Astrocyte (in vitro differentiated cells and primary cell): ENCODE results near the gene SLC39A2. TPM values are rescaled to one million over a fixed set of nuclear protein-coding genes. Genes with fewer than 3 reads are reported as not detected.
A peak's percentile ranks its signal among the peaks of the same experiment; 100 is the strongest.

Experiments
- DNase-seq: peaks from one replicate; pipeline ENCODE4 v3.0.0-alpha.2; 2010; ENCODE audit warnings: low read depth
- FAIRE-seq: peaks from 2 replicates; lab custom pipeline; 2011; peaks lifted over from hg19 to GRCh38; lab: Jason Lieb, UNC
- H2AFZ ChIP-seq: 2 replicates; pipeline ENCODE4 v1.6.0; 2012; ENCODE audit warnings: low read depth, low read length, inconsistent platforms
- H3K27ac ChIP-seq: 2 replicates; pipeline ENCODE4 v1.5.1; 2011; ENCODE audit warnings: low read depth, low read length, inconsistent platforms
- H3K27me3 ChIP-seq: 2 replicates; pipeline ENCODE4 v1.6.0; 2011; ENCODE audit warnings: low read length, inconsistent platforms; ENCODE audit not compliant: insufficient read depth
- H3K36me3 ChIP-seq: 2 replicates; pipeline ENCODE4 v1.5.1; 2011; ENCODE audit warnings: low read length, inconsistent platforms; ENCODE audit not compliant: insufficient read depth
- H3K4me1 ChIP-seq: 2 replicates; pipeline ENCODE4 v1.5.1; 2011; ENCODE audit warnings: low read length, inconsistent platforms; ENCODE audit not compliant: insufficient read depth
- H3K4me2 ChIP-seq: 2 replicates; pipeline ENCODE4 v1.6.0; 2012; ENCODE audit warnings: low read length, inconsistent platforms
- H3K4me3 ChIP-seq: 2 replicates; pipeline ENCODE4 v1.5.1; 2011; ENCODE audit warnings: low read depth, mild to moderate bottlenecking, low read length, inconsistent platforms; ENCODE audit not compliant: insufficient read depth
- H3K79me2 ChIP-seq: 2 replicates; pipeline ENCODE4 v1.6.0; 2012; ENCODE audit warnings: mild to moderate bottlenecking, low read length, inconsistent platforms; ENCODE audit not compliant: insufficient read depth
- H3K9ac ChIP-seq: 2 replicates; pipeline ENCODE4 v1.6.0; 2012; ENCODE audit warnings: mild to moderate bottlenecking, low read length, inconsistent platforms
- H3K9me3 ChIP-seq: 2 replicates; pipeline ENCODE4 v1.5.1; 2012; ENCODE audit warnings: low read depth, mild to moderate bottlenecking, low read length, inconsistent platforms; ENCODE audit not compliant: insufficient read depth
- H4K20me1 ChIP-seq: 2 replicates; pipeline ENCODE4 v1.6.0; 2012; ENCODE audit warnings: low read length, inconsistent platforms; ENCODE audit not compliant: insufficient read depth
- H3K27ac Mint-ChIP-seq: one replicate; pipeline ENCODE4 v1.8.0; 2021; ENCODE audit warnings: mild to moderate bottlenecking, mixed read lengths; ENCODE audit not compliant: unreplicated experiment
- H3K27me3 Mint-ChIP-seq: one replicate; pipeline ENCODE4 v1.8.0; 2021; ENCODE audit warnings: low read depth, mixed read lengths; ENCODE audit not compliant: unreplicated experiment
- H3K36me3 Mint-ChIP-seq: one replicate; pipeline ENCODE4 v1.8.0; 2021; ENCODE audit warnings: low read depth, mixed read lengths; ENCODE audit not compliant: unreplicated experiment
- H3K4me1 Mint-ChIP-seq: one replicate; pipeline ENCODE4 v1.8.0; 2021; ENCODE audit warnings: low read depth, mixed read lengths; ENCODE audit not compliant: unreplicated experiment
- H3K4me3 Mint-ChIP-seq: one replicate; pipeline ENCODE4 v1.8.0; 2021; ENCODE audit warnings: mild to moderate bottlenecking, moderate library complexity, mixed read lengths; ENCODE audit not compliant: unreplicated experiment
- H3K9me3 Mint-ChIP-seq: one replicate; pipeline ENCODE4 v1.8.0; 2021; ENCODE audit warnings: mild to moderate bottlenecking, mixed read lengths; ENCODE audit not compliant: unreplicated experiment
- EZH2 ChIP-seq: IDR thresholded peaks from 2 replicates; pipeline ENCODE4 v1.6.1; 2012; ENCODE audit warnings: mild to moderate bottlenecking, low read length, inconsistent platforms; ENCODE audit not compliant: insufficient read depth
- total RNA-seq: library from RNA; stranded (reverse); gene quantifications from 2 replicates; pipeline ENCODE4 v1.2.1, GENCODE V29; 2021
- TF ChIP-seq, protein P1 (sequence below): IDR thresholded peaks from 2 replicates; pipeline ENCODE4 v1.5.1; 2011; ENCODE audit warnings: low read depth, mild to moderate bottlenecking, inconsistent platforms, low read length, moderate library complexity; ENCODE audit not compliant: insufficient read depth

SLC39A2 gene
- total RNA-seq, 1 donor from 2014 or later, result 0.30 TPM

DNA sequence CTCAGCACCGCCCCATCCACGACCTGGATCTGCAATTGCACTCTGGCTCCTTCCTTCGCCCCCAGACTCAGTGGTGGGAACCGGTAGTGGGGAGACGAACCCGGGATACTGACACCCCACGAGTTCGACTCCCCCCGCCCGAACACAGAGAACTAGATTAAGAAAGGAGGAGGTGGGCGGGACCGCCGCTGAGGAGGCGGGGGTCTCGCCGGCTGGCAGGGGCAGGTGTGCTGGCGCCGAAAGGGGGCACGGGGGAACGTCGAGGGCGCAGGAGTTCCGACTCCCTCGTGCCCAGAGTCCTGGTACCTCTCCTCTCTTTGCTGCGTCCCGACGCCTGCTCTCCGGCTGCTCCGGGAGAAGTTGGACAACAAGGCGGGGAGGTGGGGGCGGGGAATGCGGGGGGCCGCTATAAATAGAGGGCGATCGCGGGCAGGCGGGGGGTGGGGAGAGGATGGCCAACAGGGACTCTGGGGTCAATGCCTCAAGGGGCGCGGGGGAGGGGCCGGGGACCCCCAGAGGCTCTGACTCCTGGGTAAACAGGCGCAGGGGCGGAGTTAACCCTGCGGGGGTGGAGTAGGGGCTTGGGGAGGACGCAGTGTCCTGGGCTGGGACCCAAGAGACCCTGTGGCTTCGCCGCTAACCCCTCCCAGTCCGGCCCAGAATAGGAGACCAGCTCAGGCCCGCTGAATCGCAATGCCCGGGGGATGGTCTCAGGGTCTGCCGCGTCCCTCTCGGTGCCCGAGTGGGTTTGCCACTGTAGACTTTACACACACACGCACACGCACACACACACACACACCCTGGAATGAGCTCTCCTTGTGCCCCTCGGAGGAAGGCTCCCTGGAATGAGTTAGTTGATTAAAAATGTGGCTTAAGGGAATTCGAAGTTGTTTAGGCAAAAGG lies 26.5 kb downstream of the SLC39A2 start:
- no peaks in the 10 kb centered on the region for H3K9me3 ChIP-seq
- peaks cover 6% of the 10 kb centered on the region for H3K36me3 Mint-ChIP-seq
- peaks cover 40% of the 10 kb centered on the region for H3K27me3 Mint-ChIP-seq
- DNase-seq, result no peak
- peak overlapping the region; percentile 81 for H2AFZ ChIP-seq
- no peak overlapping the region for H3K27ac Mint-ChIP-seq
- peaks cover 7% of the 10 kb centered on the region for H3K4me1 ChIP-seq
- peak overlapping the region; percentile 48 for H3K4me3 ChIP-seq
- TF ChIP-seq EZH2, result no peak
- TF ChIP-seq, protein P1, sequence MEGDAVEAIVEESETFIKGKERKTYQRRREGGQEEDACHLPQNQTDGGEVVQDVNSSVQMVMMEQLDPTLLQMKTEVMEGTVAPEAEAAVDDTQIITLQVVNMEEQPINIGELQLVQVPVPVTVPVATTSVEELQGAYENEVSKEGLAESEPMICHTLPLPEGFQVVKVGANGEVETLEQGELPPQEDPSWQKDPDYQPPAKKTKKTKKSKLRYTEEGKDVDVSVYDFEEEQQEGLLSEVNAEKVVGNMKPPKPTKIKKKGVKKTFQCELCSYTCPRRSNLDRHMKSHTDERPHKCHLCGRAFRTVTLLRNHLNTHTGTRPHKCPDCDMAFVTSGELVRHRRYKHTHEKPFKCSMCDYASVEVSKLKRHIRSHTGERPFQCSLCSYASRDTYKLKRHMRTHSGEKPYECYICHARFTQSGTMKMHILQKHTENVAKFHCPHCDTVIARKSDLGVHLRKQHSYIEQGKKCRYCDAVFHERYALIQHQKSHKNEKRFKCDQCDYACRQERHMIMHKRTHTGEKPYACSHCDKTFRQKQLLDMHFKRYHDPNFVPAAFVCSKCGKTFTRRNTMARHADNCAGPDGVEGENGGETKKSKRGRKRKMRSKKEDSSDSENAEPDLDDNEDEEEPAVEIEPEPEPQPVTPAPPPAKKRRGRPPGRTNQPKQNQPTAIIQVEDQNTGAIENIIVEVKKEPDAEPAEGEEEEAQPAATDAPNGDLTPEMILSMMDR, result no peak
- FAIRE-seq, result no peak
- peaks cover 13% of the 10 kb centered on the region for H3K4me1 Mint-ChIP-seq
- H3K4me3 Mint-ChIP-seq, result peak overlapping the region; percentile 88
- peaks cover 23% of the 10 kb centered on the region for H3K27me3 ChIP-seq
- no peaks in the 10 kb centered on the region for H3K79me2 ChIP-seq
- H3K27ac ChIP-seq, result no peak overlapping the region
- no peaks in the 10 kb centered on the region for H3K36me3 ChIP-seq
- H3K9ac ChIP-seq, result peak overlapping the region; percentile 5
- peak overlapping the region; percentile 81 for H3K4me2 ChIP-seq
- H3K9me3 Mint-ChIP-seq, result peaks cover 7% of the 10 kb centered on the region
- H4K20me1 ChIP-seq, result no peaks in the 10 kb centered on the region

DNA sequence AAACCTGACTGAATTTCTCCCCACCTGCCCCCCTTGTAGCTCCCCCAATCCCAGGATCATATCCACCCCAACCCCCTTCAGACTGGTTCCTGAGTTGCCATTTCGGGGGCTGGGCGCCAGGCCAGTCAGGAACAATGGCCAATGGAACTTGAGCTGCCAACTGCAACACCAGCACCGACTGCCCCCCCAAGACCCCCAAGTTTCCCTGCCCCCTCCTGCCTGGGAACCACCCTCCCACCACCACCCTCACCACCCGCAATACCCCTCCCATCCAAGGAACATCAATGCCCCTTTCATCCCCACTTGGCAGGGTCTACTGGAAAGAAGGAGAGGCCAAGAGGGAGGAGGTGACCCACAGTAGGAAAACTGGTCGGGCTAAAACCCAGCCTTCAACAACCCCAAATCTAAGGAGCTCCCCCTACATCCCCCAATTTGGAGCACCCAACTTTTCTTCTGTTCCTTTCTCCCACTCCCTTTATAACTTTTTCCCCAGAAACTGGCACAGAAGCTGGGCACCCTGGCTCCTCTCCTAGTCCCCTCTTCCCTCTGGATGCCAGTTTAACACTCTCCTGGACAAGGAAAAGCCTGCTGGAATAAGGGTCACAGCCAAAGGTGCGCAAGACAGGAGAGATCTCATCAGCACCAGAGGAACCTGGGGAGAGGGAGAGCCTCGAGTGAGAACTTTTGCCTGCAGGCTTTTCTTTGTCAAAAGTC lies 27.3 kb downstream of the SLC39A2 start:
- FAIRE-seq (no peak), DNase-seq (no peak)
- Histone ChIP-seq H2AFZ (no peak overlapping the region), H3K4me3 (no peak overlapping the region), H4K20me1 (no peaks in the 10 kb centered on the region), H3K9me3 (no peaks in the 10 kb centered on the region), H3K79me2 (no peaks in the 10 kb centered on the region), H3K36me3 (no peaks in the 10 kb centered on the region), H3K27ac (no peak overlapping the region), H3K9ac (no peak overlapping the region), H3K4me1 (peaks cover 7% of the 10 kb centered on the region), H3K27me3 (peaks cover 23% of the 10 kb centered on the region), H3K4me2 (no peak overlapping the region)
- Mint-ChIP-seq H3K36me3 (peaks cover 4% of the 10 kb centered on the region), H3K4me1 (peaks cover 13% of the 10 kb centered on the region), H3K9me3 (peaks cover 5% of the 10 kb centered on the region), H3K27ac (no peak overlapping the region), H3K27me3 (peaks cover 42% of the 10 kb centered on the region), H3K4me3 (peak overlapping the region; percentile 59)
- TF ChIP-seq, protein P1, result no peak
- no peak for TF ChIP-seq EZH2
